NCI-H1092 treated with DMSO at 0.1 percent for 48 hours (cell line): ENCODE results near the gene MYOZ2.

Experiments
- DNase-seq: peaks from one replicate; lab custom pipeline; 2025; lab: John Stamatoyannopoulos, UW

Gene MYOZ2

GRCh38 chr4:119135721-119136121, at the start of gene MYOZ2:
Gene MYOZ2, plus strand, starts transcription at chr4:119135832. Its CDS starts 694 bp downstream, at chr4:119136526.
- no peak for DNase-seq

GRCh38 chr4:119087121-119087520, 48.5 kb upstream of the MYOZ2 start:
- no peak for DNase-seq

- no peak for DNase-seq
These were observed 48.0 kb upstream of the MYOZ2 start for GRCh38 chr4:119087656-119088055.

GRCh38 chr4:119093042-119093827, 42.4 kb upstream of the MYOZ2 start:
- DNase-seq, result no peak

- DNase-seq, result no peak
These were observed 38.2 kb upstream of the MYOZ2 start for GRCh38 chr4:119097282-119097900.

- DNase-seq, result no peak
These were observed 37.3 kb upstream of the MYOZ2 start for GRCh38 chr4:119098306-119098705.

- no peak for DNase-seq
These were observed 36.3 kb upstream of the MYOZ2 start for GRCh38 chr4:119099227-119099810.

- DNase-seq, result no peak
These were observed 35.0 kb upstream of the MYOZ2 start for GRCh38 chr4:119100655-119101054.

- no peak for DNase-seq
These were observed 32.4 kb upstream of the MYOZ2 start for GRCh38 chr4:119103263-119103662.

- DNase-seq, result no peak
These were observed 30.9 kb upstream of the MYOZ2 start for GRCh38 chr4:119104644-119105273.

- no peak for DNase-seq
These were observed 30.0 kb upstream of the MYOZ2 start for GRCh38 chr4:119105605-119106004.

GRCh38 chr4:119106036-119107000, 29.3 kb upstream of the MYOZ2 start:
- no peak for DNase-seq

- no peak for DNase-seq
These were observed 25.5 kb upstream of the MYOZ2 start for GRCh38 chr4:119110121-119110520.

- no peak for DNase-seq
These were observed 24.3 kb upstream of the MYOZ2 start for GRCh38 chr4:119111296-119111695.

- no peak for DNase-seq
These were observed 22.5 kb upstream of the MYOZ2 start for GRCh38 chr4:119113033-119113655.

GRCh38 chr4:119116021-119116420, 19.6 kb upstream of the MYOZ2 start:
- DNase-seq, result no peak

- no peak for DNase-seq
These were observed 18.4 kb upstream of the MYOZ2 start for GRCh38 chr4:119116925-119117900.

- DNase-seq, result no peak
These were observed 17.2 kb upstream of the MYOZ2 start for GRCh38 chr4:119118397-119118796.

GRCh38 chr4:119124352-119124751, 11.3 kb upstream of the MYOZ2 start:
- DNase-seq, result no peak

GRCh38 chr4:119125931-119126330, 9.7 kb upstream of the MYOZ2 start:
- DNase-seq, result no peak
